DOHH2 (cell line): ENCODE results near the gene OTUD1.

Source experiments
- H3F3A ChIP-seq: fragments of 200-600 bp; sonication (generic), shearing (Covaris generic); 2 replicates; pipeline ENCODE4 v1.6.0; 2016; ENCODE audit warnings: antibody characterized with exemption, mild to moderate bottlenecking; ENCODE audit not compliant: control insufficient read depth, insufficient read depth
- H3K27ac ChIP-seq: fragments of 200-600 bp; sonication (generic); 2 replicates; pipeline ENCODE4 v1.5.1; 2014; ENCODE audit warnings: low read depth, mild to moderate bottlenecking, low read length, moderate library complexity
- H3K27me3 ChIP-seq: fragments of 200-600 bp; sonication (generic); 2 replicates; pipeline ENCODE4 v1.6.1; 2014; ENCODE audit warnings: mild to moderate bottlenecking, low read length, mixed read lengths; ENCODE audit not compliant: control insufficient read depth
- H3K36me3 ChIP-seq: fragments of 200-600 bp; sonication (generic); 2 replicates; pipeline ENCODE4 v1.6.1; 2014; ENCODE audit warnings: mild to moderate bottlenecking, low read length, moderate library complexity, mixed read lengths; ENCODE audit not compliant: control insufficient read depth
- H3K4me1 ChIP-seq: fragments of 200-600 bp; sonication (generic); 2 replicates; pipeline ENCODE4 v1.6.1; 2014; ENCODE audit warnings: mild to moderate bottlenecking, low read length, mixed read lengths; ENCODE audit not compliant: control insufficient read depth
- H3K4me2 ChIP-seq: fragments of 200-600 bp; sonication (generic); 2 replicates; pipeline ENCODE4 v1.6.0; 2014; ENCODE audit warnings: mild to moderate bottlenecking, low read length, moderate library complexity
- H3K4me3 ChIP-seq: fragments of 200-600 bp; sonication (generic); 2 replicates; pipeline ENCODE4 v1.5.1; 2014; ENCODE audit warnings: mild to moderate bottlenecking, low read length, mixed read lengths
- H3K79me2 ChIP-seq: fragments of 200-600 bp; sonication (generic); 2 replicates; pipeline ENCODE4 v1.6.1; 2014; ENCODE audit warnings: mild to moderate bottlenecking, low read length, mixed read lengths; ENCODE audit not compliant: control insufficient read depth
- H3K9me2 ChIP-seq: fragments of 200-600 bp; sonication (generic); replicated peaks from 2 replicates; pipeline ENCODE4 v1.6.1; 2014; ENCODE audit warnings: mild to moderate bottlenecking, low read length, mixed read lengths; ENCODE audit not compliant: control insufficient read depth
- H3K9me3 ChIP-seq: fragments of 200-600 bp; sonication (generic); 2 replicates; pipeline ENCODE4 v1.6.1; 2014; ENCODE audit warnings: antibody characterized with exemption, low read length, mixed read lengths; ENCODE audit not compliant: control insufficient read depth, insufficient read depth
- H4K20me1 ChIP-seq: fragments of 200-600 bp; sonication (generic); 2 replicates; pipeline ENCODE4 v1.6.0; 2014; ENCODE audit warnings: low read depth, mild to moderate bottlenecking, antibody characterized with exemption, low read length, moderate library complexity; ENCODE audit not compliant: control insufficient read depth, insufficient read depth
- EZH2phosphoT487 ChIP-seq: fragments of 200-600 bp; sonication (generic); IDR thresholded peaks from 2 replicates; pipeline ENCODE4 v1.6.1; 2017; ENCODE audit warnings: borderline replicate concordance, mild to moderate bottlenecking, antibody characterized with exemption, low read length, moderate library complexity, mixed read lengths
- TF ChIP-seq, protein P1 (sequence below): fragments of 200-600 bp; sonication (generic); IDR thresholded peaks from one replicate; pipeline ENCODE4 v1.5.1; 2014; ENCODE audit warnings: antibody characterized with exemption, mild to moderate bottlenecking, low read depth, low read length; ENCODE audit not compliant: poor library complexity, severe bottlenecking

The OTUD1 gene

DNA sequence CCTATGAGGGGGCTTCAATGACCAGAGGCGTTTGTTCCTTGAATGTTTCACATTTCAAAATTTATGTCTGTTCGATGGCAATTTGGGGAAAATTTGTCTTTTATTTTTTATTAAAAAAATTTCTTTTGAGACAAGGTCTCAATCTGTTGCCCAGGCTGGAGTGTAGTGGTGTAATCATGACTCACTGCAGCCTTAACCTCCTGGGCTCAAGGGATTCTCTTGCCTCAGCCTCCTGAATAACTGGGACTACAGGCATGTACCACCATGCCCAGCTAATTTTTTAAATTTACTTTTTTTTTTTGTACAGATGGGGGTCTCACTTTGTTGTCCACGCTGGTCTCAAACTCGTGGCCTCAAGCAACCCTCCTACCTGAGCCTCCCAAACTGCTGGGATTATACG, 39.7 kb downstream of the OTUD1 start:
- no peaks in the 10 kb centered on the region for H4K20me1 ChIP-seq
- no peak overlapping the region for H3K27ac ChIP-seq
- H3K4me2 ChIP-seq = no peak overlapping the region
- H3K9me3 ChIP-seq = no peaks in the 10 kb centered on the region
- no peaks in the 10 kb centered on the region for H3K4me1 ChIP-seq
- no peaks in the 10 kb centered on the region for H3K9me2 ChIP-seq
- H3K4me3 ChIP-seq = no peak overlapping the region
- H3K79me2 ChIP-seq = no peaks in the 10 kb centered on the region
- no peaks in the 10 kb centered on the region for H3K27me3 ChIP-seq
- TF ChIP-seq, protein P1, sequence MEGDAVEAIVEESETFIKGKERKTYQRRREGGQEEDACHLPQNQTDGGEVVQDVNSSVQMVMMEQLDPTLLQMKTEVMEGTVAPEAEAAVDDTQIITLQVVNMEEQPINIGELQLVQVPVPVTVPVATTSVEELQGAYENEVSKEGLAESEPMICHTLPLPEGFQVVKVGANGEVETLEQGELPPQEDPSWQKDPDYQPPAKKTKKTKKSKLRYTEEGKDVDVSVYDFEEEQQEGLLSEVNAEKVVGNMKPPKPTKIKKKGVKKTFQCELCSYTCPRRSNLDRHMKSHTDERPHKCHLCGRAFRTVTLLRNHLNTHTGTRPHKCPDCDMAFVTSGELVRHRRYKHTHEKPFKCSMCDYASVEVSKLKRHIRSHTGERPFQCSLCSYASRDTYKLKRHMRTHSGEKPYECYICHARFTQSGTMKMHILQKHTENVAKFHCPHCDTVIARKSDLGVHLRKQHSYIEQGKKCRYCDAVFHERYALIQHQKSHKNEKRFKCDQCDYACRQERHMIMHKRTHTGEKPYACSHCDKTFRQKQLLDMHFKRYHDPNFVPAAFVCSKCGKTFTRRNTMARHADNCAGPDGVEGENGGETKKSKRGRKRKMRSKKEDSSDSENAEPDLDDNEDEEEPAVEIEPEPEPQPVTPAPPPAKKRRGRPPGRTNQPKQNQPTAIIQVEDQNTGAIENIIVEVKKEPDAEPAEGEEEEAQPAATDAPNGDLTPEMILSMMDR = no peak
- TF ChIP-seq EZH2phosphoT487 = no peak
- no peaks in the 10 kb centered on the region for H3F3A ChIP-seq
- no peaks in the 10 kb centered on the region for H3K36me3 ChIP-seq

DNA sequence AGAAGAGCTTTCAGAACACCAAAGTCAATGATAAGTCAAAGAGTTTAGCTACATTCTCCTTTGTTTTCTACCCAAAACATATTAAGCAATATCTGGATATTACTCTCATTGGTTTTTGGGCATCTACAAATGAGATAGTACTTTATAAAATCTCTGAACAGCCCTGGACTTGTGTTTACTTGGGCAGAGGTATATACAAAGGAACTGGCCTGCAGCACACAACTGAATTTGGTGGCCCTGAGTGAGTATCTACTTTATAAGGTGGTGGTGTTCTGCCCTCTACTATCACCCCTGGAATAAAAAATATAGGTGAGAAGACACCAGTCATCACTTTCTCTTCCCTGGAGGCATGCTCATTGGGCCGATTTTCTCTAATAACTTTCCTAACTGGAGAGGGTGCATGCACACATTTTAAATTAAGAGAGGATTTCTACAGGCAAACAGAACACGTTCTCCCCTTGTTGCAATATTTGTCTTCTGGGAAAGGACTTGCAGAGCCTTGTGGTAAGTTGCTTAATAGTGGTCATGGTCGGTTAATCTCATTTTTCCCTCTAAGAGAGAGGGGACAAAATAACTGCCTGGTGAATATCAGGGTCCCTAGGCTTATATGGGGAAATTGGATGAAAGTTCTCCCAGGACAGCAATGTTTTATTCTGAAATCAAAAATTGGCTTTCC, 41.1 kb downstream of the OTUD1 start:
- Histone ChIP-seq H3K79me2 (no peaks in the 10 kb centered on the region), H3K4me1 (no peaks in the 10 kb centered on the region), H3K4me3 (no peak overlapping the region), H3K9me2 (no peaks in the 10 kb centered on the region), H3K27me3 (no peaks in the 10 kb centered on the region), H3K36me3 (no peaks in the 10 kb centered on the region), H3F3A (no peaks in the 10 kb centered on the region), H3K27ac (no peak overlapping the region), H3K4me2 (no peak overlapping the region), H3K9me3 (no peaks in the 10 kb centered on the region), H4K20me1 (no peaks in the 10 kb centered on the region)
- TF ChIP-seq EZH2phosphoT487 = no peak
- TF ChIP-seq, protein P1 = no peak

- Histone ChIP-seq H3K4me3 (no peak overlapping the region), H3K9me2 (no peaks in the 10 kb centered on the region), H3K4me2 (no peak overlapping the region), H3K36me3 (no peaks in the 10 kb centered on the region), H3K27ac (no peak overlapping the region), H3K4me1 (no peaks in the 10 kb centered on the region), H3F3A (no peaks in the 10 kb centered on the region), H3K9me3 (no peaks in the 10 kb centered on the region), H3K27me3 (no peaks in the 10 kb centered on the region), H4K20me1 (no peaks in the 10 kb centered on the region), H3K79me2 (no peaks in the 10 kb centered on the region)
- TF ChIP-seq EZH2phosphoT487 = no peak
- TF ChIP-seq, protein P1 = no peak
Measured at GRCh38 chr10:23481363-23481961, 42.6 kb downstream of the OTUD1 start.
